H1 (cell line): ENCODE measurements around the gene TMEM181. TPM values are rescaled to one million over a fixed set of nuclear protein-coding genes. Genes with fewer than 3 reads are reported as not detected.

ENCODE experiments used
- ASH2L ChIP-seq: fragments of 200-600, 300-600 bp; sonication (generic); IDR thresholded peaks from one replicate; pipeline ENCODE4 v1.7.1; 2017; ENCODE audit warnings: low read length
- ATF3 ChIP-seq: IDR thresholded peaks from 2 replicates; pipeline ENCODE4 v1.6.1; 2011; ENCODE audit warnings: low read depth, mild to moderate bottlenecking, low read length; ENCODE audit not compliant: insufficient read depth
- GABPA ChIP-seq: IDR thresholded peaks from 2 replicates; pipeline ENCODE4 v1.6.1; 2011; ENCODE audit warnings: mild to moderate bottlenecking, low read length, moderate library complexity, borderline replicate concordance; ENCODE audit not compliant: insufficient read depth
- NANOG ChIP-seq: IDR thresholded peaks from 2 replicates; pipeline ENCODE4 v1.6.1; 2011; ENCODE audit warnings: low read length, low read depth, mild to moderate bottlenecking, inconsistent platforms; ENCODE audit not compliant: insufficient read depth, poor library complexity, severe bottlenecking
- SIRT6 ChIP-seq: IDR thresholded peaks from one replicate; pipeline ENCODE4 v1.7.1; 2012; ENCODE audit warnings: low read length, inconsistent platforms
- polyA plus RNA-seq, 7 experiments: library from polyadenylated mRNA; depleted of rRNA in 3 of 7; stranded (reverse) in 5 of 7; unstranded in 2 of 7; fragments of >200 nt in 5 of 7; fragments of 200-250 nt in 2 of 7; gene quantifications; 1 replicate in 5 of 7; 2 replicates in 1 of 7; 4 replicates in 1 of 7; pipeline versions ENCODE4 v1.2.1 to v1.2.3, GENCODE V29; 2011 to 2013; ENCODE audit warnings: missing spikeins in 2 of 7, mixed read lengths in 2 of 7
- total RNA-seq: library from RNA; stranded (reverse); fragmentation: NEBNext Ultra II Directional; extraction: Animal tissue kit (Norgen Biotek cat#: 25700); gene quantifications from 2 replicates; pipeline ENCODE4 v1.2.1, GENCODE V29; 2021

TMEM181 gene
- total and polyA plus RNA-seq, 2 of the 8 experiments (the other 6 are each of a cell fraction or from before 2014, with no cell fraction given) = 8.6 to 19.0 TPM

DNA sequence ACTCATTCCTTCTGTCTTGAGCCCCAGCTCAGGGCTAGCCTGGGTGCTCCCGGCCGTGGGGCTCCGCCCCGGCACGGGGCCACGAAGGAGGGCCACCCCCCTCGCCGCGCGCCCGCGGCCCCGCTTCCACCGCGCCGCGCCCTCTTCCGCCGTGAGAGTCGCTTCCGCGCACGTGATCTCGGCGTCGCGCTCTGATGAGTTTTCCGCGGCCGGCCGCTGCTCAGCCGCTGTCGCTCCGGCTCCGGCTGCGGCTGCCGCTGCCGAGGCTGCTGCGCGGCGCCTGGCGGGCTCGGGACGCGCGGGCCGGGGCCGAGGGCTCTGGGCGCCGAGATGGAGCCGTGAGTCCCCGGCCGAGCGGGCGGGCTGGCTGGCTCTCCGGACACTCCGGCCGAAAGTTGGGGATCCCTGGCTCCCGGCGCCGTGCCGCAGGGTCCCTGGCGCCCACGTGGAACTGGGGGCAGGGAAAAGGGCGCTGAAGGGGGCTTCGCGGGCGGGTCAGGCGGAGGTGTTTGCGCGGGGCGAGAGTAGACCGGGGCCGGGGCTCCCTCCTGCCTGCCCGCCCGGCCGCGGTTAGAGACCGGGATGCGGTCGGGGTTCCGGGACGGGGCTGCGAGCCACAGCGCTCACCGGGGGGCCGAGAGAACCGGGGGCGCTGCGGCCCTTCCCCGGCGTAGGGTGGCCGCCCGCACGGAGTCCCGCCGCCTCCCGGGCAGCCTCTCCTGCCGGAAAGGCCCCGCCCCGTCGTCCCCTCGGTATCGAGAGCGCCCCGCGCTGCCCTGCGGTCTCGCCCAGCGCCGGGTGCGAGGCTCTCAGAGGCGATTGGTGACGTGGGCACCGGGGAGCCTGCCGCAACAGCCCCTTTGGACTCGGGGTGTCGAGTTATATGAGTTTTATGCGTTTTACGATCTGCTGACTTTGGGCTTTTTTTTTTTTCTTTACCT, at the start of gene TMEM181 (continued):
- TF ChIP-seq ATF3 = peak; percentile 98
- TF ChIP-seq ASH2L = peak; percentile 68
- no peak for TF ChIP-seq SIRT6
- TF ChIP-seq NANOG = no peak
- no peak for TF ChIP-seq GABPA
- TF ChIP-seq, all 59 proteins: peak for 16
